ENCODE results near the gene NID1. TPM values are rescaled to one million over a fixed set of nuclear protein-coding genes. Genes with fewer than 3 reads are reported as not detected.
"Not testable (repeated sequence)": the region's sequence is repeated elsewhere in the genome, so short reads cannot be mapped to it uniquely, and the experiment has no call there.

The NID1 gene
- total and polyA plus RNA-seq, 7 donors = 12.0 to 31.8 (median 22.2) TPM

GRCh38 chr1:236011641-236012040 is 53.2 kb downstream of the NID1 start:
- intact Hi-C loops (cut with DNase I) = no loop called here
- DNase-seq = no peak
- H3K27ac ChIP-seq = no peak overlapping the region

DNA sequence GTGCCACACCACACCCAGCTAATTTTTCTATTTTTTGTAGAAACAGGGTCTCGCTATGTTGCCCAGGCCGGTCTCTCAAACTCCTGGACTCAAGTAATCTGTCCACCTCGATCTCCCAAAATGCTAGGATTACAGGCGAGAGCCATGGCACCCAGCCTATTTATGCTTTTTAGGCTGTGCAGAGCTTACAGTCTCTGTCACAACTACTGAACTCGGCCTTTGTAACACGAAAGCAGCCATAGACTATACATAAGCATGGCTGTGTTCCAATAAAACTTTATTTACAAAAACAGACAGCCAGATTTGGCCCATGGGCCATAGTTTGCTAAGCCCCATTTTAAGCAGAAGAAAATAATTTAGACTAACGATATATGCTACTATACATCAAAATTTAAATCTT is 54.4 kb downstream of the NID1 start:
- Histone ChIP-seq H3K4me1 (no peaks in the 10 kb centered on the region), H3K36me3 (ENCODE audit: insufficient read depth in 1 of 2, low read depth in 1 of 2) (no peaks in the 10 kb centered on the region)
- ATAC-seq = no peak

More at GRCh38 chr1:236011641-236012040, 53.2 kb downstream of the NID1 start:
- no peaks in the 10 kb centered on the region for H3K9me3 ChIP-seq
- H3K27me3 ChIP-seq (ENCODE audit: insufficient read depth in 3 of 3, low read length in 2 of 3) = no peaks in the 10 kb centered on the region
- 90 to 92% (median 91%) methylated on average over 11 of the region's 11 CpGs for WGBS, 3 donors
- no peaks in the 10 kb centered on the region for H3K4me1 ChIP-seq
- no peaks in the 10 kb centered on the region for H3K36me3 ChIP-seq (ENCODE audit: insufficient read depth in 1 of 2, low read depth in 1 of 2)
- ATAC-seq = no peak
- no peak overlapping the region for H3K4me3 ChIP-seq
- TF ChIP-seq, protein P1, sequence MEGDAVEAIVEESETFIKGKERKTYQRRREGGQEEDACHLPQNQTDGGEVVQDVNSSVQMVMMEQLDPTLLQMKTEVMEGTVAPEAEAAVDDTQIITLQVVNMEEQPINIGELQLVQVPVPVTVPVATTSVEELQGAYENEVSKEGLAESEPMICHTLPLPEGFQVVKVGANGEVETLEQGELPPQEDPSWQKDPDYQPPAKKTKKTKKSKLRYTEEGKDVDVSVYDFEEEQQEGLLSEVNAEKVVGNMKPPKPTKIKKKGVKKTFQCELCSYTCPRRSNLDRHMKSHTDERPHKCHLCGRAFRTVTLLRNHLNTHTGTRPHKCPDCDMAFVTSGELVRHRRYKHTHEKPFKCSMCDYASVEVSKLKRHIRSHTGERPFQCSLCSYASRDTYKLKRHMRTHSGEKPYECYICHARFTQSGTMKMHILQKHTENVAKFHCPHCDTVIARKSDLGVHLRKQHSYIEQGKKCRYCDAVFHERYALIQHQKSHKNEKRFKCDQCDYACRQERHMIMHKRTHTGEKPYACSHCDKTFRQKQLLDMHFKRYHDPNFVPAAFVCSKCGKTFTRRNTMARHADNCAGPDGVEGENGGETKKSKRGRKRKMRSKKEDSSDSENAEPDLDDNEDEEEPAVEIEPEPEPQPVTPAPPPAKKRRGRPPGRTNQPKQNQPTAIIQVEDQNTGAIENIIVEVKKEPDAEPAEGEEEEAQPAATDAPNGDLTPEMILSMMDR (IDR thresholded peaks at IDR 0.05) = no peak

DNA sequence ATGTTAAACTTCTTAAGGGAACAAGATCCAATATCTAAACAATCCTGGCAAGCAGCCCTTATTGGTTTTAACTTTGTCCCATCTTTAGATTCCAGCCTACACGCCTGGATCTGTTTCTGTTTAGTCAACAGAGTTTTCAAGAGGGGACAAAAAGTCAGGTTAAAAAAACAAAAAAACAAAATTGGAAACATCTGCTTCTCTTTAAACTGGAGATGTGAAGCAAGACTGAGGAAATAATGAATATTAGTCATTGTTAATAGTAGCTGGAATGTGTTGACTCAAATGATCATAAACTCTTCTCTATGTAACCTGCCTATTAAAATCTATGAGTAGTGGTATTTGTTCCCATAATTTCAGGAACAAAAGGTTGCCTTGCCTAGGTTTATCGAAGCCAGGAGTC is 55.0 kb downstream of the NID1 start:
- 74 to 83% (median 78%) methylated on average over 2 of the region's 2 CpGs for WGBS, 3 donors
- TF ChIP-seq, protein P1 (IDR thresholded peaks at IDR 0.05) = no peak
- intact Hi-C loops (cut with DNase I) = no loop called here
- H3K4me1 ChIP-seq = no peaks in the 10 kb centered on the region
- H3K27ac ChIP-seq = peak overlapping the region; percentile 17
- DNase-seq (no peak), ATAC-seq (peak in 3 of 4 donors; percentile 10 to 72 (median 48))
- H3K36me3 ChIP-seq (ENCODE audit: insufficient read depth in 1 of 2, low read depth in 1 of 2) = no peaks in the 10 kb centered on the region
- no peaks in the 10 kb centered on the region for H3K9me3 ChIP-seq
- H3K4me3 ChIP-seq = no peak overlapping the region
- H3K27me3 ChIP-seq (ENCODE audit: insufficient read depth in 3 of 3, low read length in 2 of 3) = no peaks in the 10 kb centered on the region

More for the DNA sequence above, 54.4 kb downstream of the NID1 start:
- H3K4me3 ChIP-seq = no peak overlapping the region
- peak overlapping the region; percentile 17 for H3K27ac ChIP-seq
- TF ChIP-seq, protein P1 (IDR thresholded peaks at IDR 0.05) = no peak
- H3K9me3 ChIP-seq = no peaks in the 10 kb centered on the region
- H3K27me3 ChIP-seq (ENCODE audit: insufficient read depth in 3 of 3, low read length in 2 of 3) = no peaks in the 10 kb centered on the region
- DNase-seq = no peak
- intact Hi-C loops (cut with DNase I) = no loop called here
- 89 to 92% (median 91%) methylated on average over 7 of the region's 7 CpGs for WGBS, 3 donors

GRCh38 chr1:236009191-236009590 is 55.7 kb downstream of the NID1 start:
- ATAC-seq = no peak
- Histone ChIP-seq H3K36me3 (ENCODE audit: insufficient read depth in 1 of 2, low read depth in 1 of 2) (no peaks in the 10 kb centered on the region), H3K27ac (no peak overlapping the region), H3K4me3 (no peak overlapping the region), H3K9me3 (no peaks in the 10 kb centered on the region), H3K4me1 (no peaks in the 10 kb centered on the region), H3K27me3 (ENCODE audit: insufficient read depth in 3 of 3, low read length in 2 of 3) (no peaks in the 10 kb centered on the region)
- no peak for DNase-seq
- intact Hi-C loops (cut with DNase I) = no loop called here
- TF ChIP-seq, protein P1 (IDR thresholded peaks at IDR 0.05) = no peak
- 67 to 75% (median 71%) methylated on average over 5 of the region's 5 CpGs for WGBS, 3 donors

DNA sequence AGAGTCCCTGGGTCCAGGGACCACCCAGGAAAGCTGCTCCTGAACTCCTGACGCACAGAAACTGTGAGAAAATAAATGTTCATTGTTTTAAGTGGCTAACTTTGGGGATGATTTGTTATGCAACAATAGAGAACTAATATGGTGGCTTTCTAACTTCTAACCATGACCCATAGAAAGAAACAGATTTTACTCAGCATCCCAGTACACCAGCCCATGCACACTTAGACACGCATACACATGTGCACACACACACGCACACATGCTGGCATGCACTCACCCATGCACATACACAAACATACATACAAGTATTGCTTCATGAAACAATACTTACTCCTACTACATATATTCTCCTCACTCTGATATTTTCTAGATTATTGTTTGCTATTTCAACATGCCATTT is 57.1 kb downstream of the NID1 start:
- TF ChIP-seq, protein P1 (IDR thresholded peaks at IDR 0.05) = no peak
- H3K4me1 ChIP-seq = no peaks in the 10 kb centered on the region
- H3K9me3 ChIP-seq = no peaks in the 10 kb centered on the region
- no peaks in the 10 kb centered on the region for H3K27me3 ChIP-seq (ENCODE audit: insufficient read depth in 3 of 3, low read length in 2 of 3)
- H3K36me3 ChIP-seq (ENCODE audit: insufficient read depth in 1 of 2, low read depth in 1 of 2) = no peaks in the 10 kb centered on the region
- ATAC-seq (no peak), DNase-seq (no peak)
- 95 to 98% (median 95%) methylated on average over 3 of the region's 3 CpGs for WGBS, 3 donors
- H3K27ac ChIP-seq = no peak overlapping the region
- intact Hi-C loops (cut with DNase I) = no loop called here
- no peak overlapping the region for H3K4me3 ChIP-seq

DNA sequence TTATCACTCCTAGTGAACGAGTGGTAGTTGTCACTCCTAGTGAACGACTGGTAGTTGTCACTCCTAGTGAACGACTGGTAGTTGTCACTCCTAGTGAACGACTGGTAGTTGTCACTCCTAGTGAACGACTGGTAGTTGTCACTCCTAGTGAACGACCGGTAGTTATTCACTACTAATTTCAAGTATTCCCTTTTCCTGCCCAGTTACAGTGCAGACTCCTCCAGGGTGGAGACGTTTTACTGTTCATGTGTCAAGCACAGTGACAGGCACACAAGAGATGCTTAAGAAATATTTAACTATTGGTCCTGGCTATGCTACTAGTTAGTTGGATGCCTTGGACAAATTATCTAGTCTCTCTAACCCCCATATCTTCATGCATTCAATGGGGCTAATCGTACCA is 61.8 kb downstream of the NID1 start:
- H3K9me3 ChIP-seq; H3K27ac ChIP-seq; intact Hi-C loops (cut with DNase I); H3K27me3 ChIP-seq (ENCODE audit: insufficient read depth in 3 of 3, low read length in 2 of 3); ATAC-seq; H3K4me3 ChIP-seq; DNase-seq; H3K36me3 ChIP-seq (ENCODE audit: insufficient read depth in 1 of 2, low read depth in 1 of 2); H3K4me1 ChIP-seq: not testable (repeated sequence)
- WGBS, 3 donors = 67 to 89% (median 78%) methylated on average over 9 of the region's 9 CpGs

Measured in psoas muscle (tissue), 8 donors.